Natural killer cell (primary cell): Measurements from ENCODE around the gene TNNI2. TPM values are rescaled to one million over a fixed set of nuclear protein-coding genes. Genes with fewer than 3 reads are reported as not detected.

Source experiments
- ATAC-seq, 3 donors: fragments of 150-1000 bp in 2 of 3; fragments of 200-7000 bp in 1 of 3; cut with Tn5 transposase; 1 replicate in 1 of 3; 2 replicates in 2 of 3; pipeline ENCODE4 v1.10.0; 2021; ENCODE audit warnings: mild to moderate bottlenecking in 2 of 3, moderate library complexity in 2 of 3
- DNase-seq, 2 donors: peaks; one replicate each; pipeline versions ENCODE4 v3.0.0 to v3.0.0-alpha.2; 2013 to 2021; ENCODE audit warnings: mixed read lengths in 1 of 2
- H3K27ac ChIP-seq: one replicate; pipeline ENCODE4 v1.5.1; 2013; ENCODE audit warnings: mild to moderate bottlenecking, low read length
- H3K27me3 ChIP-seq: one replicate; pipeline ENCODE4 v1.6.1; 2013; ENCODE audit warnings: low read length; ENCODE audit not compliant: control insufficient read depth, insufficient read depth
- H3K36me3 ChIP-seq: one replicate; pipeline ENCODE4 v1.6.1; 2013; ENCODE audit warnings: low read length; ENCODE audit not compliant: control insufficient read depth, insufficient read depth
- H3K4me1 ChIP-seq: one replicate; pipeline ENCODE4 v1.6.1; 2013; ENCODE audit warnings: low read length; ENCODE audit not compliant: control insufficient read depth, insufficient read depth
- H3K4me3 ChIP-seq: one replicate; pipeline ENCODE4 v1.5.1; 2013; ENCODE audit warnings: low read length
- H3K9me3 ChIP-seq: one replicate; pipeline ENCODE4 v1.6.1; 2013; ENCODE audit warnings: low read length; ENCODE audit not compliant: control insufficient read depth, insufficient read depth
- H3K27ac Mint-ChIP-seq, 2 donors: one replicate each; pipeline ENCODE4 v1.8.0; 2022; ENCODE audit warnings: mild to moderate bottlenecking in 2 of 2, mixed read lengths in 2 of 2, moderate library complexity in 1 of 2
- H3K27me3 Mint-ChIP-seq, 2 donors: one replicate each; pipeline ENCODE4 v1.8.0; 2022; ENCODE audit warnings: low read depth in 2 of 2, mixed read lengths in 2 of 2
- H3K36me3 Mint-ChIP-seq: one replicate; pipeline ENCODE4 v1.8.0; 2022; ENCODE audit warnings: mixed read lengths
- H3K4me1 Mint-ChIP-seq, 2 donors: one replicate each; pipeline ENCODE4 v1.8.0; 2022; ENCODE audit warnings: mixed read lengths in 2 of 2
- H3K4me3 Mint-ChIP-seq: one replicate; pipeline ENCODE4 v1.8.0; 2022; ENCODE audit warnings: mild to moderate bottlenecking, moderate library complexity, mixed read lengths
- H3K9me3 Mint-ChIP-seq, 2 donors: one replicate each; pipeline ENCODE4 v1.8.0; 2022; ENCODE audit warnings: mixed read lengths in 2 of 2
- CTCF ChIP-seq: fragments of 200-600 bp; IDR thresholded peaks from one replicate; pipeline ENCODE4 v1.8.0; 2022; ENCODE audit warnings: antibody characterized with exemption
- WGBS: methylation state at CpG from one replicate; pipeline ENCODE4 v1.1.7; 2013; ENCODE audit warnings: missing lambda C conversion rate; ENCODE audit not compliant: insufficient coverage; 5-methylcytosine and 5-hydroxymethylcytosine counted together
- intact Hi-C: fragments of 100-400 bp; cut with micrococcal nuclease; formaldehyde crosslinking; loops from one replicate; pipeline ENCODE4 v1.14.2; 2022
- total RNA-seq, 4 donors: library from RNA; stranded (reverse); fragments of 120-200 nt in 1 of 4; gene quantifications; one replicate each; pipeline versions ENCODE4 v1.2.3 to v1.2.4, GENCODE V29; 2013 to 2022

Gene TNNI2
- total RNA-seq, 3 donors from 2014 or later (not counting 1 experiment from before 2014, with no cell fraction given), result 1.2 to 5.4 (median 3.6) TPM

GRCh38 chr11:1855886-1856265 is 17.1 kb downstream of the TNNI2 start:
- Mint-ChIP-seq H3K27me3 (no peaks in the 10 kb centered on the region), H3K36me3 (no peaks in the 10 kb centered on the region), H3K9me3 (no peaks in the 10 kb centered on the region), H3K4me3 (peak overlapping the region; percentile 49), H3K4me1 (peaks cover 26 to 54% of the 10 kb centered on the region in 2 donors), H3K27ac (peak overlapping the region in 1 of 2 donors; percentile 39)
- 91% methylated on average over 11 of the region's 11 CpGs for WGBS
- intact Hi-C loops, result no loop called here
- H3K9me3 ChIP-seq, result no peaks in the 10 kb centered on the region
- DNase-seq (no peak), ATAC-seq (no peak)
- peaks cover 21% of the 10 kb centered on the region for H3K36me3 ChIP-seq
- H3K4me1 ChIP-seq, result peaks cover 83% of the 10 kb centered on the region
- no peak overlapping the region for H3K4me3 ChIP-seq
- no peaks in the 10 kb centered on the region for H3K27me3 ChIP-seq
- H3K27ac ChIP-seq, result no peak overlapping the region
- TF ChIP-seq CTCF, result no peak

DNA sequence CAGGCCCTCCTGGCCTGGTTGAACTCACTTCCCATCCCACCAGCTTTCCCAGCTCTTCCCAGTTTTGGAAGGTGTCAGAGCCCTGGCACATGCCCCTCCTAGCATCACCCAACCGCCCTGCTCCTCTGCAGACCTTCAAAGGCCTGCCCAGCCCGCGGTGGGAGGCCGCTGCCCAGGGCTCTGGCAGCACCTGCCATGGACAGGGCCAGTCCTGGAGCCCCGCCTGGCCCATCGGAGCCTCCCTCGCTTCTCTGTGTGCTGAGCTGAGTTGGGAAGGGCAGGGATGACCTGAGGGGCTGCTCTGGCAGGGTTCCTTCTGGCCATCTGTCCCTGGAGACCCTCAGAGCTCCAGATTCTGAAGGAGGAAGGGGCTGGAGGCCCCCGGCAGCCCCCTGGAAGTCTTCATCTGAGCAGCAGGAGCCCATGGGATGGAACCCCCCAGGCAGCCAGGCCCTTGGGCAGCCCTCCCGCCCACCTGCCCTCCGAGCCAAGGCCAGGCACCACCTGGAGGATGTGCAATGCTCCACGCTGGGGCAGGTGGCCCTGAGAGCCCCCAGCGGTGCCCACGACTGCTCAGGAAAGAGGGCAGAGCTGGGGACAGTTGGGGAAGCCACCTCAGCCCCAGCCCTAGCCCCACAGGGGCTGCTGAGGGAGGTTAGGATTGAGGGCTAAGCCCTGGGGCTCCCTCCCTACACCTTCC is 17.7 kb downstream of the TNNI2 start:
- DNase-seq (no peak), ATAC-seq (no peak)
- Mint-ChIP-seq H3K9me3 (no peaks in the 10 kb centered on the region), H3K36me3 (no peaks in the 10 kb centered on the region), H3K4me1 (peaks cover 20 to 48% of the 10 kb centered on the region in 2 donors), H3K27me3 (no peaks in the 10 kb centered on the region), H3K4me3 (peak overlapping the region; percentile 38), H3K27ac (peak overlapping the region in 1 of 2 donors; percentile 39)
- Histone ChIP-seq H3K4me1 (peaks cover 78% of the 10 kb centered on the region), H3K27ac (no peak overlapping the region), H3K27me3 (no peaks in the 10 kb centered on the region), H3K9me3 (no peaks in the 10 kb centered on the region), H3K36me3 (peaks cover 25% of the 10 kb centered on the region), H3K4me3 (no peak overlapping the region)
- 88% methylated on average over 13 of the region's 13 CpGs for WGBS
- intact Hi-C loops, result no loop called here
- TF ChIP-seq CTCF, result no peak

- no peak for TF ChIP-seq CTCF
- WGBS, result 86% methylated on average over 11 of the region's 11 CpGs
- Histone ChIP-seq H3K4me3 (no peak overlapping the region), H3K36me3 (peaks cover 25% of the 10 kb centered on the region), H3K4me1 (peaks cover 72% of the 10 kb centered on the region), H3K27ac (no peak overlapping the region), H3K27me3 (no peaks in the 10 kb centered on the region), H3K9me3 (no peaks in the 10 kb centered on the region)
- Mint-ChIP-seq H3K27me3 (no peaks in the 10 kb centered on the region), H3K36me3 (no peaks in the 10 kb centered on the region), H3K27ac (no peak overlapping the region), H3K4me1 (peaks cover 14 to 42% of the 10 kb centered on the region in 2 donors), H3K4me3 (no peak overlapping the region), H3K9me3 (no peaks in the 10 kb centered on the region)
- intact Hi-C loops, result no loop called here
- ATAC-seq (no peak), DNase-seq (no peak)
Measured at GRCh38 chr11:1857064-1857463, 18.3 kb downstream of the TNNI2 start.

GRCh38 chr11:1858154-1858553 is 19.4 kb downstream of the TNNI2 start:
- H3K9me3 Mint-ChIP-seq, result no peaks in the 10 kb centered on the region
- 91% methylated on average over 9 of the region's 9 CpGs for WGBS
- intact Hi-C loops, result no loop called here
- peaks cover 74% of the 10 kb centered on the region for H3K4me1 ChIP-seq
- H3K4me3 ChIP-seq, result no peak overlapping the region
- no peak overlapping the region for H3K27ac ChIP-seq
- H3K4me3 Mint-ChIP-seq, result no peak overlapping the region
- peaks cover 3 to 32% of the 10 kb centered on the region in 2 donors for H3K4me1 Mint-ChIP-seq
- no peaks in the 10 kb centered on the region for H3K27me3 ChIP-seq
- peak overlapping the region; percentile 9 to 64 for H3K27ac Mint-ChIP-seq
- ATAC-seq (no peak), DNase-seq (no peak)
- H3K9me3 ChIP-seq, result no peaks in the 10 kb centered on the region
- no peaks in the 10 kb centered on the region for H3K36me3 Mint-ChIP-seq
- no peaks in the 10 kb centered on the region for H3K27me3 Mint-ChIP-seq
- no peak for TF ChIP-seq CTCF
- peaks cover 27% of the 10 kb centered on the region for H3K36me3 ChIP-seq
